ENCODE results near the gene RIGI. TPM values are rescaled to one million over a fixed set of nuclear protein-coding genes. Genes with fewer than 3 reads are reported as not detected.

The RIGI gene
- polyA plus RNA-seq, 1 of the 3 experiments (the other 2 are of a cell fraction), result 1.5 TPM

DNA sequence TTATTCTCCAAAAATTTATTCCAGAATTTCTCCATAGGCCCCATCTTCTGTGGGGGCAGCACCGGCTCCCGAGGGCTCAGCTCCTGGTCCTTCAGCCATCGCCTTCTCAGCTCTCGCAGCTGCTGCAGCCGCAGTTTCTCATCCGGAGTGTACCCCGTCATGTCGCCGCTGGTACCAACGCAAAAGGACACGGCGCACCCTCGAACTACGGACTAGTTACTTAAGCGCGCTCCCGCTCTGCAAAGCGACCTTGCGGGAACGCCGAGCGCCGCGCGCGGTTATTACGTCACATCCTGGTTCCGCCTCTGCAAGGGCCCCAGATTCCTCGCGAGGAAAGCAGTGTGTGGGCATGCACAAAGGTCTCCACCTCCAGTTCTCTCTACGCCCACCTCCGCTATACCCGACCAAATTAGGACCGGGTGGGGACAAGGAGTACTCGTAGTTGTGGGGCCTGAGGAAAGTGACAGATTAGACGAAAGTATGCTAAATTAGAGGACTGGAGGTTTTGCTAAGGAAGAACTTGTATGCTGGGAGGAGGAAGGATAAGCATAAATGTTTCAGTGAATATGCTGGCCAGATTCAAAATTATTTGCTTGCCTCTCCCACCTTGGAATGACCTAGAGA is 47.0 kb upstream of the RIGI start, which contains the start of gene NDUFB6:
Gene NDUFB6, minus strand, starts transcription at position 260 of the 624 bp plus-strand sequence. Its CDS starts 99 bp downstream, at position 161.
- H3K79me2 ChIP-seq (ENCODE audit: insufficient read depth), result peaks cover 45% of the 10 kb centered on the region
- peaks cover 7 to 9% of the 10 kb centered on the region in 2 experiments for H3K36me3 ChIP-seq (replicated peaks in 1 of 2; ENCODE audit: control insufficient read depth in 1 of 2, insufficient read depth in 2 of 2, low read length in 1 of 2)
- peak within 1 kb of the TSS; percentile 75 for H3K9ac ChIP-seq
- H3K27me3 ChIP-seq (ENCODE audit: insufficient read depth), result no peaks in the 10 kb centered on the region
- POLR2A ChIA-PET, result interaction anchor here (0.9 kb wide), 2 partner anchors 21 to 23 kb away, joined by 3 read pairs; partner anchors contain the start of genes SMIM27 and TOPORS
- peaks cover 17 to 18% of the 10 kb centered on the region in 2 experiments; a peak in 3 of 4 replicates for H3K4me1 ChIP-seq (ENCODE audit: control insufficient read depth in 1 of 2, insufficient read depth in 2 of 2, low read depth in 1 of 2, low read length in 1 of 2)
- peaks cover 4% of the 10 kb centered on the region for H3F3A ChIP-seq (replicated peaks; ENCODE audit: insufficient read depth)
- 0% methylated on average over 15 of the region's 36 CpGs for WGBS (ENCODE audit: low lambda C conversion rate)
- peak within 1 kb of the TSS; percentile 88 for H3K4me2 ChIP-seq
- peak; percentile 90 for DNase-seq
- H3K27ac ChIP-seq (ENCODE audit: low read depth in 2 of 2, low read length in 1 of 2), result peak within 1 kb of the TSS; percentile 69 to 89
- CTCF ChIA-PET, result interaction anchor here (1.2 to 20.6 kb wide), 10 partner anchors 8 to 452 kb away, joined by 3 to 620 read pairs (median 10); partner anchors contain the start of genes ACO1, DNAJA1, RIGI and SMIM27
- H3K9me3 ChIP-seq, result no peaks in the 10 kb centered on the region
- no peaks in the 10 kb centered on the region for H3K9me2 ChIP-seq
- peaks cover 10% of the 10 kb centered on the region; the same call in 1 of the 2 replicates for H4K20me1 ChIP-seq (ENCODE audit: insufficient read depth)
- peak within 1 kb of the TSS; percentile 91 for H2AFZ ChIP-seq (ENCODE audit: low read depth)
- H3K4me3 ChIP-seq (ENCODE audit: low read depth in 2 of 2, low read length in 1 of 2), result peak within 1 kb of the TSS; percentile 86 to 100
- TF ChIP-seq NFIC (IDR thresholded peaks at IDR 0.05; ENCODE audit: borderline replicate concordance) (no peak), FOXJ3 (CRISPR knock-in tag; IDR thresholded peaks at IDR 0.05) (no peak), CHD2 (IDR thresholded peaks at IDR 0.05; ENCODE audit: low read length, partially characterized antibody) (peak; percentile 98), EP300 (IDR thresholded peaks at IDR 0.05; ENCODE audit: borderline replicate concordance in 1 of 2, low read depth in 1 of 2, low read length in 1 of 2) (0 out of 4 replicates have a peak, but pooled peaks of 1 of the 2 experiments have one; percentile 16), MEF2A (IDR thresholded peaks at IDR 0.05; ENCODE audit: borderline replicate concordance, low read depth) (no peak), YY1 (IDR thresholded peaks at IDR 0.05; ENCODE audit: low read depth) (no peak), TEAD4 (IDR thresholded peaks at IDR 0.05; ENCODE audit: borderline replicate concordance, insufficient read depth) (no peak), GATA2 (CRISPR knock-in tag; IDR thresholded peaks at IDR 0.05) (no peak), SIN3A (IDR thresholded peaks at IDR 0.05; ENCODE audit: borderline replicate concordance, low read depth, low read length) (peak; percentile 71), GABPA (IDR thresholded peaks at IDR 0.05; ENCODE audit: low read depth) (peak; percentile 85), POLR2AphosphoS5 (IDR thresholded peaks at IDR 0.05; ENCODE audit: low read depth, low read length) (peak; percentile 95), SMC3 (IDR thresholded peaks at IDR 0.05; ENCODE audit: low read depth, low read length) (no peak), MXI1 (IDR thresholded peaks at IDR 0.05; ENCODE audit: low read depth, low read length) (peak; percentile 82), JUND (IDR thresholded peaks at IDR 0.05) (no peak), ELF1 (IDR thresholded peaks at IDR 0.05) (peak; percentile 59; the same call in 1 of the 2 replicates), RFX5 (IDR thresholded peaks at IDR 0.05; ENCODE audit: low read length) (no peak), FOSL2 (IDR thresholded peaks at IDR 0.05; ENCODE audit: borderline replicate concordance, low read depth) (no peak), FOXM1 (IDR thresholded peaks at IDR 0.05; ENCODE audit: low read depth) (no peak), TCF12 (IDR thresholded peaks at IDR 0.05) (no peak)
- TF ChIP-seq, protein P1, sequence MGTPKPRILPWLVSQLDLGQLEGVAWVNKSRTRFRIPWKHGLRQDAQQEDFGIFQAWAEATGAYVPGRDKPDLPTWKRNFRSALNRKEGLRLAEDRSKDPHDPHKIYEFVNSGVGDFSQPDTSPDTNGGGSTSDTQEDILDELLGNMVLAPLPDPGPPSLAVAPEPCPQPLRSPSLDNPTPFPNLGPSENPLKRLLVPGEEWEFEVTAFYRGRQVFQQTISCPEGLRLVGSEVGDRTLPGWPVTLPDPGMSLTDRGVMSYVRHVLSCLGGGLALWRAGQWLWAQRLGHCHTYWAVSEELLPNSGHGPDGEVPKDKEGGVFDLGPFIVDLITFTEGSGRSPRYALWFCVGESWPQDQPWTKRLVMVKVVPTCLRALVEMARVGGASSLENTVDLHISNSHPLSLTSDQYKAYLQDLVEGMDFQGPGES (IDR thresholded peaks at IDR 0.05; ENCODE audit: low read depth, low read length), result no peak
- TF ChIP-seq, protein P2, sequence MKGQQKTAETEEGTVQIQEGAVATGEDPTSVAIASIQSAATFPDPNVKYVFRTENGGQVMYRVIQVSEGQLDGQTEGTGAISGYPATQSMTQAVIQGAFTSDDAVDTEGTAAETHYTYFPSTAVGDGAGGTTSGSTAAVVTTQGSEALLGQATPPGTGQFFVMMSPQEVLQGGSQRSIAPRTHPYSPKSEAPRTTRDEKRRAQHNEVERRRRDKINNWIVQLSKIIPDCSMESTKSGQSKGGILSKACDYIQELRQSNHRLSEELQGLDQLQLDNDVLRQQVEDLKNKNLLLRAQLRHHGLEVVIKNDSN (IDR thresholded peaks at IDR 0.05; ENCODE audit: borderline replicate concordance, low read depth), result no peak
- TF ChIP-seq, protein P3, sequence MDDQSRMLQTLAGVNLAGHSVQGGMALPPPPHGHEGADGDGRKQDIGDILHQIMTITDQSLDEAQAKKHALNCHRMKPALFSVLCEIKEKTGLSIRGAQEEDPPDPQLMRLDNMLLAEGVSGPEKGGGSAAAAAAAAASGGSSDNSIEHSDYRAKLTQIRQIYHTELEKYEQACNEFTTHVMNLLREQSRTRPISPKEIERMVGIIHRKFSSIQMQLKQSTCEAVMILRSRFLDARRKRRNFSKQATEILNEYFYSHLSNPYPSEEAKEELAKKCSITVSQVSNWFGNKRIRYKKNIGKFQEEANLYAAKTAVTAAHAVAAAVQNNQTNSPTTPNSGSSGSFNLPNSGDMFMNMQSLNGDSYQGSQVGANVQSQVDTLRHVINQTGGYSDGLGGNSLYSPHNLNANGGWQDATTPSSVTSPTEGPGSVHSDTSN (IDR thresholded peaks at IDR 0.05), result no peak
- TF ChIP-seq, protein P4, sequence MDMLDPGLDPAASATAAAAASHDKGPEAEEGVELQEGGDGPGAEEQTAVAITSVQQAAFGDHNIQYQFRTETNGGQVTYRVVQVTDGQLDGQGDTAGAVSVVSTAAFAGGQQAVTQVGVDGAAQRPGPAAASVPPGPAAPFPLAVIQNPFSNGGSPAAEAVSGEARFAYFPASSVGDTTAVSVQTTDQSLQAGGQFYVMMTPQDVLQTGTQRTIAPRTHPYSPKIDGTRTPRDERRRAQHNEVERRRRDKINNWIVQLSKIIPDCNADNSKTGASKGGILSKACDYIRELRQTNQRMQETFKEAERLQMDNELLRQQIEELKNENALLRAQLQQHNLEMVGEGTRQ (IDR thresholded peaks at IDR 0.05; ENCODE audit: borderline replicate concordance, low read depth, low read length), result no peak
- TF ChIP-seq, protein P5, sequence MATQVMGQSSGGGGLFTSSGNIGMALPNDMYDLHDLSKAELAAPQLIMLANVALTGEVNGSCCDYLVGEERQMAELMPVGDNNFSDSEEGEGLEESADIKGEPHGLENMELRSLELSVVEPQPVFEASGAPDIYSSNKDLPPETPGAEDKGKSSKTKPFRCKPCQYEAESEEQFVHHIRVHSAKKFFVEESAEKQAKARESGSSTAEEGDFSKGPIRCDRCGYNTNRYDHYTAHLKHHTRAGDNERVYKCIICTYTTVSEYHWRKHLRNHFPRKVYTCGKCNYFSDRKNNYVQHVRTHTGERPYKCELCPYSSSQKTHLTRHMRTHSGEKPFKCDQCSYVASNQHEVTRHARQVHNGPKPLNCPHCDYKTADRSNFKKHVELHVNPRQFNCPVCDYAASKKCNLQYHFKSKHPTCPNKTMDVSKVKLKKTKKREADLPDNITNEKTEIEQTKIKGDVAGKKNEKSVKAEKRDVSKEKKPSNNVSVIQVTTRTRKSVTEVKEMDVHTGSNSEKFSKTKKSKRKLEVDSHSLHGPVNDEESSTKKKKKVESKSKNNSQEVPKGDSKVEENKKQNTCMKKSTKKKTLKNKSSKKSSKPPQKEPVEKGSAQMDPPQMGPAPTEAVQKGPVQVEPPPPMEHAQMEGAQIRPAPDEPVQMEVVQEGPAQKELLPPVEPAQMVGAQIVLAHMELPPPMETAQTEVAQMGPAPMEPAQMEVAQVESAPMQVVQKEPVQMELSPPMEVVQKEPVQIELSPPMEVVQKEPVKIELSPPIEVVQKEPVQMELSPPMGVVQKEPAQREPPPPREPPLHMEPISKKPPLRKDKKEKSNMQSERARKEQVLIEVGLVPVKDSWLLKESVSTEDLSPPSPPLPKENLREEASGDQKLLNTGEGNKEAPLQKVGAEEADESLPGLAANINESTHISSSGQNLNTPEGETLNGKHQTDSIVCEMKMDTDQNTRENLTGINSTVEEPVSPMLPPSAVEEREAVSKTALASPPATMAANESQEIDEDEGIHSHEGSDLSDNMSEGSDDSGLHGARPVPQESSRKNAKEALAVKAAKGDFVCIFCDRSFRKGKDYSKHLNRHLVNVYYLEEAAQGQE (IDR thresholded peaks at IDR 0.05; ENCODE audit: low read depth, low read length), result no peak
- TF ChIP-seq, protein P6, sequence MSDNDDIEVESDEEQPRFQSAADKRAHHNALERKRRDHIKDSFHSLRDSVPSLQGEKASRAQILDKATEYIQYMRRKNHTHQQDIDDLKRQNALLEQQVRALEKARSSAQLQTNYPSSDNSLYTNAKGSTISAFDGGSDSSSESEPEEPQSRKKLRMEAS (IDR thresholded peaks at IDR 0.05; ENCODE audit: low read depth), result peak; percentile 94

Data from SK-N-SH (cell line).